ENCODE data around the gene PHPT1.

PHPT1 gene

DNA sequence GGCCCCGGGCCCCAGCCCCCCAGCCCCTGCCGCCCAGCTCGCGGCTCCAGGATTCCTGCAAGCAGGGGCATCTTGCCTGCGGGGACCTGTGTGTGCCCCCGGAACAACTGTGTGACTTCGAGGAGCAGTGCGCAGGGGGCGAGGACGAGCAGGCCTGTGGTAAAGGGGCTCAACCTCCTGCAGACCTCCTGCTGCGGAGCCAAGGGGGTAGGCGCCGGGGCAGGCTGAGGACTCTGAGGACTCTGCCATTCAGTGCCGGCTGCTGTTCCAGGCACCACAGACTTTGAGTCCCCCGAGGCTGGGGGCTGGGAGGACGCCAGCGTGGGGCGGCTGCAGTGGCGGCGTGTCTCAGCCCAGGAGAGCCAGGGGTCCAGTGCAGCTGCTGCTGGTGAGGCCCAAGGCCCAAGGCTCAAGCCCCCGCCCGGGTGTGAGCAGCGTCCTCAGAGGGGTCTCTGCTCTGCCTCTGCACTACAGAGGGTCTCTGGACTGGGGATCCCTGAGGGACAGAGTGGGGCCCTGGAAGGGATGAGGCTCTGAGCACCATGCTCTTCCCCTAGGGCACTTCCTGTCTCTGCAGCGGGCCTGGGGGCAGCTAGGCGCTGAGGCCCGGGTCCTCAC is 6.4 kb downstream of the PHPT1 start:
- in situ Hi-C loops (cut with HindIII; ENCODE audit: low pct_ligation_motif_present, low sequenced_read_pairs) = no loop called here

DNA sequence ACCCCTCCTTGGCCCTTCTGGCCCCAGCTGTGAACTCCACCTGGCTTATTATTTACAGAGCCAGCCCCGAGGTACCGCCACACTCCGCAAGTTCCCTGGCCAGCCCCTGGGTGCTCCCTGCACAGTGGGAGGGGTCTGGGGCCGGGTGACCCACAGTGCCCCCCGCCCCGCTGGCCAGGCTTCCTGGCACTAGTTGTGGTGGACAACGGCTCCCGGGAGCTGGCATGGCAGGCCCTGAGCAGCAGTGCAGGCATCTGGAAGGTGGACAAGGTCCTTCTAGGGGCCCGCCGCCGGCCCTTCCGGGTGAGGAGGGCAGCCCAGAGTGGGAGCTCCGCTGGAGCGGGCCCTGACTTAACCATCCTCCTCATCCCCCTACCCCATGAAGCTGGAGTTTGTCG is 6.9 kb downstream of the PHPT1 start:
- in situ Hi-C loops (cut with HindIII; ENCODE audit: low pct_ligation_motif_present, low sequenced_read_pairs) = no loop called here
- TF ChIP-seq, protein P1, sequence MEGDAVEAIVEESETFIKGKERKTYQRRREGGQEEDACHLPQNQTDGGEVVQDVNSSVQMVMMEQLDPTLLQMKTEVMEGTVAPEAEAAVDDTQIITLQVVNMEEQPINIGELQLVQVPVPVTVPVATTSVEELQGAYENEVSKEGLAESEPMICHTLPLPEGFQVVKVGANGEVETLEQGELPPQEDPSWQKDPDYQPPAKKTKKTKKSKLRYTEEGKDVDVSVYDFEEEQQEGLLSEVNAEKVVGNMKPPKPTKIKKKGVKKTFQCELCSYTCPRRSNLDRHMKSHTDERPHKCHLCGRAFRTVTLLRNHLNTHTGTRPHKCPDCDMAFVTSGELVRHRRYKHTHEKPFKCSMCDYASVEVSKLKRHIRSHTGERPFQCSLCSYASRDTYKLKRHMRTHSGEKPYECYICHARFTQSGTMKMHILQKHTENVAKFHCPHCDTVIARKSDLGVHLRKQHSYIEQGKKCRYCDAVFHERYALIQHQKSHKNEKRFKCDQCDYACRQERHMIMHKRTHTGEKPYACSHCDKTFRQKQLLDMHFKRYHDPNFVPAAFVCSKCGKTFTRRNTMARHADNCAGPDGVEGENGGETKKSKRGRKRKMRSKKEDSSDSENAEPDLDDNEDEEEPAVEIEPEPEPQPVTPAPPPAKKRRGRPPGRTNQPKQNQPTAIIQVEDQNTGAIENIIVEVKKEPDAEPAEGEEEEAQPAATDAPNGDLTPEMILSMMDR (IDR thresholded peaks at IDR 0.05; ENCODE audit: low read depth, low read length, missing control alignments) = no peak
- peaks cover 14% of the 10 kb centered on the region for H3K36me3 ChIP-seq (replicated peaks)

More for the DNA sequence above, 6.4 kb downstream of the PHPT1 start:
- H3K36me3 ChIP-seq (replicated peaks) = peaks cover 14% of the 10 kb centered on the region
- TF ChIP-seq, protein P1 (IDR thresholded peaks at IDR 0.05; ENCODE audit: low read depth, low read length, missing control alignments) = no peak
- DNase-seq = no peak
- H3K27ac ChIP-seq = no peak overlapping the region
- H3K4me3 ChIP-seq (ENCODE audit: low read depth, low read length) = no peak overlapping the region
- no peaks in the 10 kb centered on the region for H3K27me3 ChIP-seq (replicated peaks)

DNA sequence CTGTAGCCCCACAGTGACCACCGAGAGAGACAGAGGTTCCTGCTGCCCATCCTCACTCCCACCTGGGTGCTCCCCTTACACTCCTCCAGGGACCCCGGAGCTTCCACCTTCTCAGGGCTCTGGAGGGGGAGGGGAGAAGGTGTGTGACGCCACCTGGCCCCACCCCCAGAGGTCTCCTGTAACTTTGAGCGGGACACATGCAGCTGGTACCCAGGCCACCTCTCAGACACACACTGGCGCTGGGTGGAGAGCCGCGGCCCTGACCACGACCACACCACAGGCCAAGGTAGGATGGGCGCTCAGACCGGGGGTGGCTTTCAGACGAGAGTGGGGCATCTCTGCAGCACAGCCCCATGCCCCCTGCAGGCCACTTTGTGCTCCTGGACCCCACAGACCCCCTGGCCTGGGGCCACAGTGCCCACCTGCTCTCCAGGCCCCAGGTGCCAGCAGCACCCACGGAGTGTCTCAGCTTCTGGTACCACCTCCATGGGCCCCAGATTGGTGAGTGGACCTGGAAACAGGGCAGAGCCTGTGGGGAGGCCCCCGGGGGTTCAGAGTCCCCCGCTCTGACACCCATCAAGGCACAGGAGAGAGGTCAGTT is 7.4 kb downstream of the PHPT1 start:
- no peak for DNase-seq
- TF ChIP-seq, protein P1 (IDR thresholded peaks at IDR 0.05; ENCODE audit: low read depth, low read length, missing control alignments) = no peak
- Histone ChIP-seq H3K36me3 (replicated peaks) (peaks cover 15% of the 10 kb centered on the region), H3K4me3 (ENCODE audit: low read depth, low read length) (no peak overlapping the region), H3K27ac (no peak overlapping the region), H3K27me3 (replicated peaks) (no peaks in the 10 kb centered on the region)
- in situ Hi-C loops (cut with HindIII; ENCODE audit: low pct_ligation_motif_present, low sequenced_read_pairs) = no loop called here

More for the DNA sequence above, 6.9 kb downstream of the PHPT1 start:
- DNase-seq = no peak
- Histone ChIP-seq H3K27me3 (replicated peaks) (no peaks in the 10 kb centered on the region), H3K4me3 (ENCODE audit: low read depth, low read length) (no peak overlapping the region), H3K27ac (no peak overlapping the region)

DNA sequence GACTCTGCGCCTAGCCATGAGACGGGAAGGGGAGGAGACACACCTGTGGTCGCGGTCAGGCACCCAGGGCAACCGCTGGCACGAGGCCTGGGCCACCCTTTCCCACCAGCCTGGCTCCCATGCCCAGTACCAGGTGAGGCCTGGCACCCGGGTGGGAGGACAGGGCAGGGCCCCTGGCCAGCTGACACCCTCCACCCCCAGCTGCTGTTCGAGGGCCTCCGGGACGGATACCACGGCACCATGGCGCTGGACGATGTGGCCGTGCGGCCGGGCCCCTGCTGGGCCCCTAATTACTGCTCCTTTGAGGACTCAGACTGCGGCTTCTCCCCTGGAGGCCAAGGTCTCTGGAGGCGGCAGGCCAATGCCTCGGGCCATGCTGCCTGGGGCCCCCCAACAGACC is 8.0 kb downstream of the PHPT1 start:
- Histone ChIP-seq H3K27me3 (replicated peaks) (no peaks in the 10 kb centered on the region), H3K27ac (no peak overlapping the region), H3K36me3 (replicated peaks) (peaks cover 20% of the 10 kb centered on the region), H3K4me3 (ENCODE audit: low read depth, low read length) (no peak overlapping the region)
- TF ChIP-seq, protein P1 (IDR thresholded peaks at IDR 0.05; ENCODE audit: low read depth, low read length, missing control alignments) = no peak
- in situ Hi-C loops (cut with HindIII; ENCODE audit: low pct_ligation_motif_present, low sequenced_read_pairs) = no loop called here
- no peak for DNase-seq

DNA sequence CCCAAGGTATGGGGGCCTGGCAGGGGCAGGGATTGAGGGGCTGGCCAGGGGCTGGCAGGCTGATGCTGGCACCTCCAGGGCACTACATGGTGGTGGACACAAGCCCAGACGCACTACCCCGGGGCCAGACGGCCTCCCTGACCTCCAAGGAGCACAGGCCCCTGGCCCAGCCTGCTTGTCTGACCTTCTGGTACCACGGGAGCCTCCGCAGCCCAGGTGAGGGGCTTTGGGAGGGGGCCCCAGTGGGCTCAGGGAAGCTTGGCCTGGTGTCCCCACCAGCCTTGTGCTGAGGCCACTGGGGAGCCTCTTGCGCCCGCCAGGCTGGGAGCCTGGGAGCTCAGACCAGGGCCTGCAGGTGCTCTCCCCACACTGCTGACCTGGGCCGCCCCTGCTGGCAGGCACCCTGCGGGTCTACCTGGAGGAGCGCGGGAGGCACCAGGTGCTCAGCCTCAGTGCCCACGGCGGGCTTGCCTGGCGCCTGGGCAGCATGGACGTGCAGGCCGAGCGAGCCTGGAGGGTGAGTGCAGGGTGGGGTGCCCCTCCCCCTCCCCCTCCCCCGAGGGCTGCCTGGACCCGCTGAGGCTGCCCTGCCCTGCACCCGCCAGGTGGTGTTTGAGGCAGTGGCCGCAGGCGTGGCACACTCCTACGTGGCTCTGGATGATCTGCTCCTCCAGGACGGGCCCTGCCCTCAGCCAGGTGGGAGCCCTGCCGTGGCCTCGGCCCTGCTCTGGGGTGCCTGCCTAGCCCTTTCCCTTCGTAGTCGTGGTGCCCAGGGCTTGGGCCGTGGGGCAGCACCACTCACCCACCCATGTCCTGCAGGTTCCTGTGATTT is 8.6 kb downstream of the PHPT1 start:
- TF ChIP-seq, protein P1 (IDR thresholded peaks at IDR 0.05; ENCODE audit: low read depth, low read length, missing control alignments) = no peak
- DNase-seq = no peak
- H3K27ac ChIP-seq = no peak overlapping the region
- no peak overlapping the region for H3K4me3 ChIP-seq (ENCODE audit: low read depth, low read length)
- in situ Hi-C loops (cut with HindIII; ENCODE audit: low pct_ligation_motif_present, low sequenced_read_pairs) = no loop called here
- H3K36me3 ChIP-seq (replicated peaks) = peaks cover 26% of the 10 kb centered on the region
- H3K27me3 ChIP-seq (replicated peaks) = no peaks in the 10 kb centered on the region
